RPMI8226 (cell line): Measurements from ENCODE around the gene PLEKHH2.
"Not testable (repeated sequence)": the region's sequence is repeated elsewhere in the genome, so short reads cannot be mapped to it uniquely, and the experiment has no call there.

Experiments used
- DNase-seq: peaks from one replicate; pipeline ENCODE4 v3.0.0-alpha.2; 2015

The PLEKHH2 gene

GRCh38 chr2:43637030-43637803 lies at the start of gene PLEKHH2:
TSS of gene PLEKHH2 (plus strand) at chr2:43637260. CDS start at chr2:43644674, 7,414 bp downstream.
- peak; percentile 42 for DNase-seq

- no peak for DNase-seq
Measured at GRCh38 chr2:43592443-43592842, 44.6 kb upstream of the PLEKHH2 start.

- no peak for DNase-seq
Measured at GRCh38 chr2:43593254-43593653, 43.8 kb upstream of the PLEKHH2 start.

- no peak for DNase-seq
Measured at GRCh38 chr2:43594875-43595274, 42.2 kb upstream of the PLEKHH2 start.

GRCh38 chr2:43595603-43596412 lies 41.3 kb upstream of the PLEKHH2 start, which contains the start of gene THADA:
TSS of gene THADA (minus strand) at chr2:43596038. CDS start at chr2:43592392, 3,646 bp downstream.
- DNase-seq = peak; percentile 98

GRCh38 chr2:43600596-43600995 lies 36.5 kb upstream of the PLEKHH2 start:
- DNase-seq = not testable (repeated sequence)

GRCh38 chr2:43604674-43605073 lies 32.4 kb upstream of the PLEKHH2 start:
- no peak for DNase-seq

- peak; percentile 49 for DNase-seq
Measured at GRCh38 chr2:43605079-43605655, 31.9 kb upstream of the PLEKHH2 start.

- DNase-seq = no peak
Measured at GRCh38 chr2:43605851-43606250, 31.2 kb upstream of the PLEKHH2 start.

- DNase-seq = peak; percentile 66
Measured at GRCh38 chr2:43609290-43609918, 27.7 kb upstream of the PLEKHH2 start.

GRCh38 chr2:43610361-43610760 lies 26.7 kb upstream of the PLEKHH2 start:
- no peak for DNase-seq

- DNase-seq = peak; percentile 74
Measured at GRCh38 chr2:43611987-43612894, 24.8 kb upstream of the PLEKHH2 start.

GRCh38 chr2:43612944-43613343 lies 24.1 kb upstream of the PLEKHH2 start:
- DNase-seq = no peak

GRCh38 chr2:43616967-43617680 lies 19.9 kb upstream of the PLEKHH2 start:
- DNase-seq = no peak

GRCh38 chr2:43619511-43619910 lies 17.5 kb upstream of the PLEKHH2 start:
- no peak for DNase-seq

- peak; percentile 21 for DNase-seq
Measured at GRCh38 chr2:43622931-43623451, 14.1 kb upstream of the PLEKHH2 start.

GRCh38 chr2:43631618-43632317 lies 5.3 kb upstream of the PLEKHH2 start:
- DNase-seq = no peak

- DNase-seq = no peak
Measured at GRCh38 chr2:43634604-43635306, 2.3 kb upstream of the PLEKHH2 start.

- DNase-seq = not testable (repeated sequence)
Measured at GRCh38 chr2:43636153-43636552, 907 bp upstream of the PLEKHH2 start.

GRCh38 chr2:43636621-43637020 lies 439 bp upstream of the PLEKHH2 start:
- no peak for DNase-seq
